ENCODE results near the gene R3HDM4. TPM values are rescaled to one million over a fixed set of nuclear protein-coding genes. Genes with fewer than 3 reads are reported as not detected.

The R3HDM4 gene
- total and polyA plus RNA-seq, 10 of the 15 experiments (the other 5 are each of a cell fraction or from before 2014, with no cell fraction given): 1.3 to 65.8 (median 27.7) TPM

- H3K4me1 ChIP-seq (ENCODE audit: control insufficient read depth, insufficient read depth, low read length): peaks cover 21% of the 10 kb centered on the region
- H4K20me1 ChIP-seq (ENCODE audit: control insufficient read depth, insufficient read depth): no peaks in the 10 kb centered on the region
- peak overlapping the region; percentile 86 for H3K4me2 ChIP-seq (ENCODE audit: control insufficient read depth, insufficient read depth)
- H3K27ac ChIP-seq (ENCODE audit: control insufficient read depth, insufficient read depth): peak overlapping the region; percentile 47
- ATAC-seq (peak; percentile 74), DNase-seq (ENCODE audit: low read depth, low spot score) (no peak), FAIRE-seq (no peak)
- ChIA-PET SMC1A (ENCODE audit: uncharacterized antibody, unreplicated experiment) (interaction anchor here (0.6 to 1.6 kb wide), 5 partner anchors 9 to 546 kb away, joined by 3 to 8 read pairs (median 4); no protein-coding TSS in a partner anchor), CTCF (interaction anchor here (0.6 to 2.2 kb wide), 6 partner anchors 14 to 69 kb away, joined by 3 to 10 read pairs (median 4); partner anchors contain the start of gene WDR18), RAD21 (ENCODE audit: unreplicated experiment) (interaction anchor here (0.8 to 2.4 kb wide), 5 partner anchors 10 to 51 kb away, joined by 3 to 10 read pairs (median 7); partner anchors contain the start of gene WDR18), POLR2A (interaction anchor here (0.5 to 1.6 kb wide), 6 partner anchors 15 to 323 kb away, joined by 3 to 4 read pairs (median 3); no protein-coding TSS in a partner anchor)
- no TSS peak for BruUV-seq (replicated peaks)
- 7% methylated on average over 53 of the region's 54 CpGs for WGBS (ENCODE audit: insufficient coverage, insufficient replicate concordance, low lambda C conversion rate, missing lambda C conversion rate)
- in situ Hi-C loops (cut with MboI): no loop called here
- H3K79me2 ChIP-seq (ENCODE audit: control insufficient read depth, insufficient read depth, low read length): peaks cover 60% of the 10 kb centered on the region
- intact Hi-C loops (cut with micrococcal nuclease; ENCODE audit: unreplicated experiment): no loop called here
- H3K36me3 ChIP-seq (ENCODE audit: control insufficient read depth in 2 of 2, insufficient read depth in 2 of 2, low read length in 1 of 2): peaks cover 9 to 26% of the 10 kb centered on the region in 2 experiments
- H2AFZ ChIP-seq (ENCODE audit: control insufficient read depth, low read depth, low read length): no peak overlapping the region
- H3K9ac ChIP-seq (ENCODE audit: control insufficient read depth, insufficient read depth, low read length): peak overlapping the region; percentile 67
- H3K27me3 ChIP-seq (replicated peaks in 1 of 2; ENCODE audit: control insufficient read depth in 2 of 2, insufficient read depth in 2 of 2, low read length in 1 of 2): no peaks in the 10 kb centered on the region
- H3K9me3 ChIP-seq (replicated peaks; ENCODE audit: control insufficient read depth, insufficient read depth, low read length): peaks cover 4% of the 10 kb centered on the region
- H3K4me3 ChIP-seq: peak overlapping the region; percentile 65
- TF ChIP-seq SIN3A (IDR thresholded peaks at IDR 0.05; ENCODE audit: low read depth, low read length) (no peak), ZNF207 (IDR thresholded peaks at IDR 0.05; ENCODE audit: borderline replicate concordance) (no peak), EED (IDR thresholded peaks at IDR 0.05; ENCODE audit: low read depth) (0 out of 2 replicates have a peak, but pooled peaks have one; percentile 13), NR2F1 (conservative IDR thresholded peaks at IDR 0.05) (peak; percentile 68), IRF4 (IDR thresholded peaks at IDR 0.05; ENCODE audit: low read depth, low read length) (no peak), RELA (IDR thresholded peaks at IDR 0.05; ENCODE audit: borderline replicate concordance, partially characterized antibody) (no peak), SPI1 (IDR thresholded peaks at IDR 0.05; ENCODE audit: borderline replicate concordance, insufficient read depth, low read depth, low read length) (peak; percentile 43; the same call in 1 of the 2 replicates), TARDBP (IDR thresholded peaks at IDR 0.05; ENCODE audit: borderline replicate concordance) (no peak), SREBF2 (IDR thresholded peaks at IDR 0.05; ENCODE audit: low read length) (no peak), TCF12 (IDR thresholded peaks at IDR 0.05; ENCODE audit: low read depth, low read length) (peak; percentile 85), NFXL1 (IDR thresholded peaks at IDR 0.05; ENCODE audit: borderline replicate concordance) (no peak), PAX5 (IDR thresholded peaks at IDR 0.05; ENCODE audit: borderline replicate concordance, low read depth, low read length) (no peak), NFIC (IDR thresholded peaks at IDR 0.05; ENCODE audit: low read depth, low read length) (no peak), ZNF24 (IDR thresholded peaks at IDR 0.05) (no peak), E4F1 (IDR thresholded peaks at IDR 0.05; ENCODE audit: borderline replicate concordance, partially characterized antibody) (no peak), ZNF384 (IDR thresholded peaks at IDR 0.05; ENCODE audit: borderline replicate concordance, low read depth, low read length) (no peak), TCF7 (IDR thresholded peaks at IDR 0.05; ENCODE audit: borderline replicate concordance) (no peak), ZBED1 (IDR thresholded peaks at IDR 0.05; ENCODE audit: borderline replicate concordance) (no peak), SUPT20H (IDR thresholded peaks at IDR 0.05; ENCODE audit: borderline replicate concordance, control insufficient read depth, low read depth, low read length) (no peak), FOXK2 (IDR thresholded peaks at IDR 0.05) (no peak)
Measured at GRCh38 chr19:932648-933552, 19.9 kb upstream of the R3HDM4 start.

All from GM12878 (cell line).